AG09309 (cell line): Measurements from ENCODE around the gene CBR3.
"Not testable (repeated sequence)": the region's sequence is repeated elsewhere in the genome, so short reads cannot be mapped to it uniquely, and the experiment has no call there.

ENCODE experiments used
- DNase-seq: peaks from one replicate; pipeline ENCODE4 v3.0.0-alpha.2; 2010; ENCODE audit warnings: low read depth
- H3K4me3 ChIP-seq: 2 replicates; pipeline ENCODE4 v1.5.1; 2011; ENCODE audit warnings: mild to moderate bottlenecking, low read depth, low read length, moderate library complexity; ENCODE audit not compliant: control insufficient read depth
- TF ChIP-seq, protein P1 (sequence below): IDR thresholded peaks from 2 replicates; pipeline ENCODE4 v1.5.1; 2011; ENCODE audit warnings: mild to moderate bottlenecking, low read depth, low read length, inconsistent platforms; ENCODE audit not compliant: insufficient read depth, control insufficient read depth; ENCODE audit errors: missing control alignments

The CBR3 gene

DNA sequence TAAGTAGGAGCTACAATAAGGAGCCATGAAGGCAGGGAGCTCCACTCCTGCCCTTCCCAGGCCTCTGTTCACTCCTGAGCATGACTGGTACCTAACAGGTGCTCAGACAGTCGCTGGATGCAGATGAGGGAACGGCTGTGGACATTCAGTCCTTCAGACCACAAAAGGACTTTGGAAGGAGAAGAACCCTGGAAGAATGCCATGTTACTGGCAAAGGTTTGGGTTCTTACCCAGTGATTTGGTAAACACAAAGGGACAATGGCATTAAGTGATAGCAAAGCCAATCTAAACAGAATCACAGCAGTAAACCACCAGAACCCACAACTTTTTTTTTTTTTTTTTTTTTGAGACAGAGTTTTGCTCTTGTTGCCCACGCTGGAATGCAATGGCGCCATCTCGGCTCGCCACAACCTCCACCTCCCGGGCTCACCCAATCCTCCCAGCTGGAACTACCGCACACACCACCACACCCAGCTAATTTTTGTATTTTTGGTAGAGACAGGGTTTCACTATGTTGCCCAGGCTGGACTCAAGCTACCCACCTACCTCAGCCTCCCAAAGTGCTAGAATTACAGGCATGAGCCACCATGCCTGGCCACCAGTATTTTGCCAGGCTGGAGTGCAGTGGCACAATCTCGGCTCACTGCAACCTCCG is 7.5 kb upstream of the CBR3 start:
- DNase-seq = no peak
- no peak overlapping the region for H3K4me3 ChIP-seq
- TF ChIP-seq, protein P1, sequence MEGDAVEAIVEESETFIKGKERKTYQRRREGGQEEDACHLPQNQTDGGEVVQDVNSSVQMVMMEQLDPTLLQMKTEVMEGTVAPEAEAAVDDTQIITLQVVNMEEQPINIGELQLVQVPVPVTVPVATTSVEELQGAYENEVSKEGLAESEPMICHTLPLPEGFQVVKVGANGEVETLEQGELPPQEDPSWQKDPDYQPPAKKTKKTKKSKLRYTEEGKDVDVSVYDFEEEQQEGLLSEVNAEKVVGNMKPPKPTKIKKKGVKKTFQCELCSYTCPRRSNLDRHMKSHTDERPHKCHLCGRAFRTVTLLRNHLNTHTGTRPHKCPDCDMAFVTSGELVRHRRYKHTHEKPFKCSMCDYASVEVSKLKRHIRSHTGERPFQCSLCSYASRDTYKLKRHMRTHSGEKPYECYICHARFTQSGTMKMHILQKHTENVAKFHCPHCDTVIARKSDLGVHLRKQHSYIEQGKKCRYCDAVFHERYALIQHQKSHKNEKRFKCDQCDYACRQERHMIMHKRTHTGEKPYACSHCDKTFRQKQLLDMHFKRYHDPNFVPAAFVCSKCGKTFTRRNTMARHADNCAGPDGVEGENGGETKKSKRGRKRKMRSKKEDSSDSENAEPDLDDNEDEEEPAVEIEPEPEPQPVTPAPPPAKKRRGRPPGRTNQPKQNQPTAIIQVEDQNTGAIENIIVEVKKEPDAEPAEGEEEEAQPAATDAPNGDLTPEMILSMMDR = no peak

DNA sequence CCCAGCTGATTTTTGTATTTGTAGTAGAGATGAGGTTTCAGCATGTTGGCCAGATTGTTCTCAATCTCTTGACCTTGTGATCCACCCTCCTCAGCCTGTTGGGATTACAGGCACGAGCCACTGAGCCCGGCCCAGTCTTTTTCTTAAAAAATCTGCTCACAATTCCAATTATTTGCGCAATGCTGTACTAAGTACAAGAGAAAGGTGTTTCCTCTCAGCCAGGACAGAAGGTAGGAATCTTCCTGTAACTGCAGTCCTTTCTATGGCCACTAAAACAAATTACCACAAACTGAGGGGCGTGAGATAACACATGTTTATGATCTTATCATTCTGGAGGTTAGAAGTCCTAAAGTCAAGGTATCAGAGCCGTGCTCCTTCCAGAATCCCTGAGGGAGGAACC is 6.9 kb upstream of the CBR3 start:
- TF ChIP-seq, protein P1 = no peak
- no peak overlapping the region for H3K4me3 ChIP-seq

DNA sequence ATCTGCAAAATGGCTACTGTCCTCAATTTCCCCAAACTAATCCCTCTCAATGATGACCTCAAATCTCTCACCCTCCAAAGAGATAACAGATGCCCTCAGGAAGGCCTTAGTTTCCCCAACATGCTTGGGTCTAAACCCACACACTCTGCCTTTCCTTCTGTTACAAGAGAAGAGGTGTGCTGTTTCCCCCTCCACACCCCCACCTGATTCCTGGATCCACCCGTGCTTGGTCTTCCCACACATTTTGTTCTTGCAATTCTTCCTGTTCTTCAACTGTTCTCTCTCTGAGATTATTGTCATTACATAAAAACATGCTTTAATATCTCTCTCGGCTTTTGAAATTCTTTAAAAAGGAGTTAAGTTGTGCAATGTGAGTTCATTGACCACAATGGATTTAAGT is 5.7 kb upstream of the CBR3 start:
- TF ChIP-seq, protein P1 = no peak
- no peak overlapping the region for H3K4me3 ChIP-seq
- no peak for DNase-seq

More for the DNA sequence above, 6.9 kb upstream of the CBR3 start:
- DNase-seq = no peak

GRCh38 chr21:36130414-36130762 is 4.5 kb upstream of the CBR3 start:
- DNase-seq, H3K4me3 ChIP-seq: not testable (repeated sequence)

GRCh38 chr21:36130839-36131238 is 4.0 kb upstream of the CBR3 start:
- not testable (repeated sequence) for H3K4me3 ChIP-seq, DNase-seq

GRCh38 chr21:36132696-36133095 is 2.2 kb upstream of the CBR3 start:
- no peak for DNase-seq
- TF ChIP-seq, protein P1 = no peak
- H3K4me3 ChIP-seq = no peak overlapping the region

DNA sequence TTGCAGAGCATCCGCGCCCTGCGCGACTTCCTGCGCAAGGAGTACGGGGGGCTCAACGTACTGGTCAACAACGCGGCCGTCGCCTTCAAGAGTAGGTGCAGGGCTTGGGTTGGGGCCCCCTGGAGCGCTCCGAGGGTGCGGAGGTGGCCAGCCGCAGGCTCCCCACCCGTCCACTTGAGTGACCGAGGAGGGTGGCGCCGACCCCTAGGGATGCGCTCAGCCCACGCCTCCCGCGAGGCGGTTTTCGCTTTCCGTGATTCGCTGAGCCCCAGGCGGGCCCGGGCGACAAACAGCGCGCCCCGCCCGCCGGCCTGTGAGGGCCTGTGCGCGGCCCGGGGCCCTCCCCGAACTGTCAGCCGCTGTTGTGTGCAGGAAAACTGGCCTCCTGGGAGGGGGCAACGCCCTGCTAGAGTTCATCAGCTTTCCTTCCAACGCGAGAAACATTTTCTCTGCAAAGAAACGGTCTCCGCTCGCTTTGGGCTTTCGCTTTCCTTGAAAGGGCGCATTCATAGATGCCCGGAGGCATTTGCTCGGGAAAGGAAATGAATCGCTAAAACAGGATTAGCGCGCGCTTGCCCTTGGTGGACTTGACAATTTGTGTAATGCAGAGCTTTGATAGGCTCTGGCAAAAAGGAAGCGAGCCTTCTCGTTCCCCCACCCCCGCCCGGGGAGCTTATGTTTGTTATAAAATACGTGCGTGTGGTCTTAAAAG is 668 bp downstream of the CBR3 start:
- no peak for DNase-seq
- peak overlapping the region; percentile 76 for H3K4me3 ChIP-seq
- TF ChIP-seq, protein P1 = no peak

- not testable (repeated sequence) for DNase-seq, H3K4me3 ChIP-seq
These were observed 4.9 kb downstream of the CBR3 start for GRCh38 chr21:36139791-36140190.
